Hepatic stellate cell (primary cell): ENCODE data around the gene PRKD2.
"Not testable (repeated sequence)": the region's sequence is repeated elsewhere in the genome, so short reads cannot be mapped to it uniquely, and the experiment has no call there.

Experiments
- DNase-seq: peaks from one replicate; pipeline ENCODE4 v3.0.0; 2011; ENCODE audit warnings: low spot score

Gene PRKD2

DNA sequence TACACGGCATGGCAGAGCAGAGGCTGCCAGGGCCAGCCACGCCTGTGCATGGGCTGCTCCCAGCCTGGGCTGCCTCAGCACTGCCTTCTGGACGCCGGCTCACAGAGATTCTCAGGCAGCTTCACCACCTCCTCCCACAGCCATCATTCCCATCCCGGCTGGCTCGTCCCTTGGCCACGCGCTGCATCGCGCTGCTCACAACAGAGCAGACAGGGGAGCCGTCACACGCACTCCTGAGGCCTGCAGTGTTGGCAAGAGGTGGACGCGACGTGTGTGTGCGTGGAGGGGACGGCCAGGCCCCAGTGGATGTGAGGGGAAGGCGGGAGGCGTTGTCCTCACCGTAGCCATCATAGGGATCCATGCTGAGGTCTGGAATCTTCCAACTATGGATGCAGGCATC is 7.6 kb upstream of the PRKD2 start:
- no peak for DNase-seq

GRCh38 chr19:46723471-46723870 is 6.6 kb upstream of the PRKD2 start:
- no peak for DNase-seq

DNA sequence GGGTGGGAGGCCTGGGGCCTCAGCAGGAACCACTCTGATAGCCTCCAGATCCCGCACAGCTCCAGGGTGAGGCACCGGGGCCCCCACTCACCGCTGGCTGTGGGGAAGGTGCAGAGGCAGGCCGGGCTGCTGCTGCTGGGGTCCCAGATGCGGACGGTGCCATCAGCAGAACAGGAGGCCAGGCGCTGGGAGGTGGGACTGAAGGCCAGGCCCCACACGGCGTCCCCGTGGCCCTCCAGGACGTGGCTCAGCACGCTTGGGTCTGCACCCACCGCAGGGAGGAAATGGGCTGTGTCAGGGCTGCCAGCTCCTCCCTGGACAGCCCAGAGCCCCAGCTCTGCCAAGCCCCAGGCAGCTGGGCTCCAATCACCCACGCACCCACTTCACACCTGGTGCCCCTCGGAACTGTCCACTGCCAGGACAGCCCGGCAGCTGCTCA is 6.1 kb upstream of the PRKD2 start:
- no peak for DNase-seq

- no peak for DNase-seq
Measured at GRCh38 chr19:46722421-46723022, 5.6 kb upstream of the PRKD2 start.

- DNase-seq = no peak
Measured at GRCh38 chr19:46722004-46722380, 5.1 kb upstream of the PRKD2 start.

- no peak for DNase-seq
Measured at GRCh38 chr19:46721269-46722003, 4.5 kb upstream of the PRKD2 start.

DNA sequence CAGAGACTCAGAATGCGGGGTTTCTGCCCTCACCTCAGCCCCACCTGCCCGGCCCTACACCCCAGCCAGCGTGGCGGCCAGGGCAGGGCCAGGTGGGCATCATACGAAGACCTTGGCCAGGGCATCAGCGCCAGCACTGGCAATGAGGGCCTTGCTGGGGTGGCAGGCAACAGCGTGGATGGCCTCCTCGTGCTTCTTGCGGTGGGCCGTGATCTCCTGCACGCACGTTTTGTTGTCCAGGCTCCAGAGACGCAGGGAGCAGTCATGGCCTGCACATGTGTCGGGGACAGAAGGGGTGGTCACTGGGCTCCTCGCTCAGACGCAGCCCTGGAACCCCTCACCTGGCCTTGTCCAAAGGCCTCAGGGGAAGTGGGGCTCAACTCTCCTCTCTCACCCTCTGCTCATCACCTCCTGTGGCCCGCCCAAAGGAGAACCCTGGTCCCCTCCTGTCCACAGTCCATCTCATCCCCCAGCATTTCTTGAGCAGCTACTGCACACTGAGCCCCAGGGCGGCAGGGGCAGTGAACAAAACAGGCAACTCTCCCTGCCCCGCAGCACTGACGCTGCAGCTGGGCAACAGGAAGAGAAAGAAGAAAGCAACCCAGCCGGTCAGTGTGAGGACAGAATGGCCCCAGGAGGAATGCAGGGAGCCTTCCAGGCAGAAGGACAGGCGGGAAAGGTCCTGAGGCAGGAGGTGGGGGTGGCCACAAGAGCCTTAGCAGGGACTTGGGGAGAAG is 3.8 kb upstream of the PRKD2 start:
- no peak for DNase-seq

GRCh38 chr19:46719629-46720502 is 3.0 kb upstream of the PRKD2 start:
- DNase-seq = no peak

- DNase-seq = no peak
Measured at GRCh38 chr19:46718934-46719622, 2.2 kb upstream of the PRKD2 start.

DNA sequence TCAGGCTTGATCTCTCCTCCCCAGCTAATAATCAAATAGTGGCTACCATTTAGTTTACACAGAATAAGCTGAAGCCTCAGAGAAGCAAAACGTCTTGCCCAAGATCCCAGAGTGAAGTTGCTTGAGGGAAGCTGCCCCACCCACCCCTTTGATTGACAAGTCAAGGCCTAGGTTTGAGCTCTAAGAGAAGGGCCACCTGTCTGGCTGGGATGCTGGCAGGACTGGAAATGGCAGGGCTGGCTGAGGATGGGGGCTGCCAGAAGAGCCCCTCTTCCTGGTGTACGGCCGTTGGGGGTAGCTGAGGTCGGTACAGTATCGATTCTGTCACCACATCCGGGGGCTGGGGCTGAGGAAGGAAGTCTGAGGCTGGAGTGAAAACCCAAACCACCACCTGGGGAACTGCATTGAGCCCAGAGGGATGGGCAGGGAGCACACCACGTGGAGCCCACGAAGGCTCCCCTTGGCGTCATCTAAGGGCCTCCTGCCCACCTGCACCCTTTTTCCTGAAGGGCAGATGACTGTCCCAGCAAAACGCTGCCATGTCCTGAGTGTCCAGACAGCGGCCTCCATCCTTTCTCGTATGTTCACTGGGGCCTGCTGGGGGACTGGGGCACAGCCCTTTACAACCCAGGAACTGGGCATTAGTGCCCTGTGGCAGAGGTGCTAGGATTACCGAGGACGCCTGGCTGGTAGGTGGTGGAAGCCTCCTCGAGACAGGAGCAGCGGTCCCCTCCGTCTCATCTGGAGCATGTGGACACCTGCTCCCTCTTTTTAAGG is 1.4 kb upstream of the PRKD2 start:
- no peak for DNase-seq

DNA sequence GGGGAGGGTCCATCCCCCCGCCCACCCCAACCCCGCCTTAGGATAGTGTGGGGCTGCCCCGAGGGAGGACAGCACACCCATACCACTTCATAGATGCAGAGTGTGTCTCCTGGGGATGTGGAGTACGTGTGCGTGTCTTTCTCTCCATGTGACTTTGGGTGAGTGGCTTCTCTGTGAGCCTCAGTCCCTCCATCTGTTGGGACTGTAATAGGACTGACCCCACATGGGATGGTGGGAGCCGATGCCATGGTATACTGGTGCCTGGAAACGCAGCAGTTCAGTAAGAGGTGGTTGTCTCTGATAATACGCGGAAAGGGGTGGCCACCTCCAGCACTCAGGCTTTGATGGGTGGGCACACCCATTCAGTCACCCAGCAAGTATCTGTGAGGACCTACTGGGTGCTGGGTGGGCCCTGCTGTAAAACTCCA is 816 bp upstream of the PRKD2 start:
- DNase-seq = peak; percentile 41

- peak; percentile 44 for DNase-seq
Measured at GRCh38 chr19:46716672-46717033, 261 bp downstream of the PRKD2 start.

GRCh38 chr19:46715975-46716671 is 791 bp downstream of the PRKD2 start:
- peak; percentile 54 for DNase-seq

DNA sequence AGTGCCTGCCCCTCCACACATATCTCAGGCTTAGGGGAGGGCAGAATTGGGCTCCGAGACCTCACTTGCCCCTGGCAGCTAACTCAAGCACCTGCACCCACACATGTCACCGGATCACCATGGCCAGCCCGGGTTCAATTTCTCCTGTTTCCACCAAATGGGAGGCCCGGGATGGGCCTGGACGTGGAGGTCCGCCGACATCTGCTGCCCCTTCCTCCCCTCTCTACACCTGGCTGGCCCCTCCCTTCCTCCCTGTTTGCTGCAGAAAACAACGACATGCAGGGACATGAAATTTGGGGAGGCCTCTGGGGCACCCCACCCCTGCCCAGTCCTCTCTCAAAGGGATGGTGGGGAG is 1.3 kb downstream of the PRKD2 start:
- no peak for DNase-seq

GRCh38 chr19:46714444-46715106 is 2.3 kb downstream of the PRKD2 start:
- DNase-seq = no peak

GRCh38 chr19:46713781-46714443 is 3.0 kb downstream of the PRKD2 start:
- peak; percentile 97 for DNase-seq

DNA sequence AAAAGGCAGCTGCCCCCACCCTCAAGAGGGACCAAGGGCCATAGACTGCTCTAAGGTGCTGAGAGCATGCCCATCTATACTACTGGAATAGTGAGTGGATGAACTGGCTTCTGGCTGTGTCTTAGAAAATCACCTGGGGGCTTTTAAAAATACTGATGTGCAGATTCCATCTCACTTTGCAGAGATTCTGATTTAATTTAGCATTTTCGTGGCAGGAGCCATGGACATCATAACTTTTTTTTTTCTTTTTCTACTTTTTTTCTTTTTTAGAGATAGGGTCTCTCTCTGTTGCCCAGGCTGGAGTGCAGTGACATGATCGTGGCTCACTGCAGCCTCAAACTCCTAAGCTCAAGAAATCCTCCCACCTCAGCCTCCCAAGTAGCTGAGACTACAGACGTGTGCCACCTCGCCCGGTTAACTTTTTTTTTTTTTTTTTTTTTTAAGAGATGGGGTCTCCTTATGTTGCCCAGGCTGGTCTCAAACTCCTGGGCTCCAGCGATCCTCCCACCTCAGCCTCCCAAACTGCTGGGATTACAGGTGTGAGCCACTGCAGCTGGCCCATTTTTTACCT is 4.1 kb downstream of the PRKD2 start:
- not testable (repeated sequence) for DNase-seq

GRCh38 chr19:46710687-46711086 is 6.2 kb downstream of the PRKD2 start:
- DNase-seq = no peak
